ENCODE measurements around the gene TMEM267.
A peak's percentile ranks its signal among the peaks of the same experiment; 100 is the strongest.
"Not testable (repeated sequence)": the region's sequence is repeated elsewhere in the genome, so short reads cannot be mapped to it uniquely, and the experiment has no call there.

TMEM267 gene

GRCh38 chr5:43484106-43484849, 613 bp upstream of the TMEM267 start:
- peak; percentile 83 for DNase-seq (ENCODE audit: low spot score)
- TF ChIP-seq CTCF (IDR thresholded peaks at IDR 0.05; ENCODE audit: extremely low read depth, missing control alignments): peak; percentile 43

- no peak for TF ChIP-seq CTCF (IDR thresholded peaks at IDR 0.05; ENCODE audit: extremely low read depth, missing control alignments)
- no peak for DNase-seq (ENCODE audit: low spot score)
Observed at GRCh38 chr5:43482490-43483297, 971 bp downstream of the TMEM267 start.

DNA sequence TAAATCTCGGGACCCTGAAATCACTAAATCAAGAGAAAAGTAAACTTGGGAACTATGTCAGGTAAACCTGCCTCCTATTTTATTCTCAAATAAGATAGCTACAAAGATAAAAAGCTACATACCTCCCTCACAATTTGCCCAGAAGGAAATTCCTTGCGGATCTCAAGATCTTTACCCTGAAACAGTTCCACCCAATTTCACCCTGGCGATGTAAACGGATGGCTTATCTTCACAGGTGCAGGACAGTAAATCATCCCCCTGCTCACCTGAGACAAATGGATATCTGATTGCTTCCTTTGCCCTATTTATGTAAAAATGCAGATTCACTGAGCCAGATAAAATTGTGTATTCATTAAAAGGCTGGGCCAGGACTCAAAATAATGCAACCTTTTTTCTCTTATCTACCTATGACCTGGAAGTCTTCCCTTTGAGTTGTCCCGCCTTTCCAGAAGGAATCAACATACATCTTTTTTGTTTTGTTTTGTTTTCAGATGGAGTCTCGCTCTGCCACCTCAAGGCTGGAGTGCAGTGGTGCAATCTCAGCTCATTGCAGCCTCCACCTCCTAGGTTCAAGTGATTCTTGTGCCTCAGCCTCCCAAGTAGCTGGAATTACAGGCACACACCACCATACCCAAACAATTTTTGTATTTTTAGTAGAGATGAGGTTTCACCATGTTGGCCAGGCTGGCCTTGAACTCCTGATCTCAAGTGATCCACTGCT, 13.8 kb downstream of the TMEM267 start:
- DNase-seq (ENCODE audit: low spot score): no peak
- no peak for TF ChIP-seq CTCF (IDR thresholded peaks at IDR 0.05; ENCODE audit: extremely low read depth, missing control alignments)

DNA sequence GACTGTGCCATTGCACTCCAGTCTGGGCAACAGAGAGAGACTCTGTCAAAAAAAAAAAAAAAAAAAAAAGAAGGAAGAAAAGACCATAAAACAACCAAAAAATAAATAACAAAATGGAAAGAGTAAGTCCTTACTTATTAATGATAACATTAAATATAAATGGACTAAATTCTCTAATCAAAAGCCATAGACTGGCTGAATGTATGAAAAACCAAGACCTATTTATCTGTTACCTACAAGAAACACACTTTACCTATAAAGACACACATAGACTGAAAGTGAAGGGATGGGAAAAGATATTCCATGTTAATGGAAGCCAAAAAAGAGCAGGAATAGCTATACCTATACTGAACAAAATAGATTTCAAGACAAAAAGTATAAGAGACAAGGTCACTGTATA, 16.6 kb downstream of the TMEM267 start:
- DNase-seq (ENCODE audit: low spot score): no peak
- TF ChIP-seq CTCF (IDR thresholded peaks at IDR 0.05; ENCODE audit: extremely low read depth, missing control alignments): no peak

DNA sequence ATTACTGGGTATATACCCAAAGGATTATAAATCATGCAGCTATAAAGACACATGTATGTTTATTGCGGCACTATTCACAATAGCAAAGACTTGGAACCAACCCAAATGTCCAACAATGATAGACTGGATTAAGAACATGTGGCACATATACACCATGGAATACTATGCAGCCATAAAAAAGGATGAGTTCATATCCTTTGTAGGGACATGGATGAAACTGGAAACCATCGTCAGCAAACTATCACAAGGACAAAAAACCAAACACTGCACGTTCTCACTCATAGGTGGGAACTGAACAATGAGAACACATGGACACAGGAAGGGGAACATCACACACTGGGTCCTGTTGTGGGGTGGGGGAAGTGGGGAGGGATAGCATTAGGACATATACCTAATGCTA, 18.2 kb downstream of the TMEM267 start:
- not testable (repeated sequence) for DNase-seq (ENCODE audit: low spot score)

GRCh38 chr5:43461066-43461465, 22.6 kb downstream of the TMEM267 start:
- no peak for TF ChIP-seq CTCF (IDR thresholded peaks at IDR 0.05; ENCODE audit: extremely low read depth, missing control alignments)
- no peak for DNase-seq (ENCODE audit: low spot score)

DNA sequence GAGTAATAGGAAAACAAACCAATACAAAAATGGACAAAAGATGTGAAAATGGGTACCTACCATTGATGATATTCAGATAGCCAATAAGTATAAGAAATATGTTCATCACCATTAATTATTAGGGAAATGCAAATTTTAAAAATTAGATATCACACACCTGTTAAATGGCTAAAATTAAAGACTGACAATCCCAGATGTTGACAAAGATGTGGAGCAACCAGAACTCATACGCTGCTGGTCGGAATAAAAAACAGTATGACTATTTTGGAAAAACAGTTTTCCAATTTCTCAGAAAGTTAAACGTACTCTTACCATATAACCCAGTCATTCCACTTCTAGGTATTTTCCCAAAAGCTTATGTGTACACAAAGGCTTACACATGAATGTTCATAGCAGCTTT, 27.1 kb downstream of the TMEM267 start:
- no peak for DNase-seq (ENCODE audit: low spot score)
- no peak for TF ChIP-seq CTCF (IDR thresholded peaks at IDR 0.05; ENCODE audit: extremely low read depth, missing control alignments)

DNA sequence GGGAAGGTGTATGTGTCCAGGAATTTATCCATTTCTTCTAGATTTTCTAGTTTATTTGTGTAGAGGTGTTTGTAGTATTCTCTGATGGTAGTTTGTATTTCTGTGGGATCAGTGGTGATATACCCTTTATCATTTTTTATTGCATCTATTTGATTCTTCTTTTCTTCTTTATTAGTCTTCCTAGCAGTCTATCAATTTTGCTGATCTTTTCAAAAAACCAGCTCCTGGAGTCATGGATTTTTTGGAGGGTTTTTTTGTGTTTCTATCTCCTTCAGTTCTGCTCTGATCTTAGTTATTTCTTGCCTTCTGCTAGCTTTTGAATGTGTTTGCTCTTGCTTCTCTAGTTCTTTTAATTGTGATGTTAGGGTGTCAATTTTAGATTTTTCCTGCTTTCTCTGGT, 42.1 kb downstream of the TMEM267 start:
- DNase-seq (ENCODE audit: low spot score): not testable (repeated sequence)

Measured in GM20000 (cell line).